ENCODE data around the gene NR4A2.
A peak's percentile ranks its signal among the peaks of the same experiment; 100 is the strongest.
"Not testable (repeated sequence)": the region's sequence is repeated elsewhere in the genome, so short reads cannot be mapped to it uniquely, and the experiment has no call there.

The NR4A2 gene

DNA sequence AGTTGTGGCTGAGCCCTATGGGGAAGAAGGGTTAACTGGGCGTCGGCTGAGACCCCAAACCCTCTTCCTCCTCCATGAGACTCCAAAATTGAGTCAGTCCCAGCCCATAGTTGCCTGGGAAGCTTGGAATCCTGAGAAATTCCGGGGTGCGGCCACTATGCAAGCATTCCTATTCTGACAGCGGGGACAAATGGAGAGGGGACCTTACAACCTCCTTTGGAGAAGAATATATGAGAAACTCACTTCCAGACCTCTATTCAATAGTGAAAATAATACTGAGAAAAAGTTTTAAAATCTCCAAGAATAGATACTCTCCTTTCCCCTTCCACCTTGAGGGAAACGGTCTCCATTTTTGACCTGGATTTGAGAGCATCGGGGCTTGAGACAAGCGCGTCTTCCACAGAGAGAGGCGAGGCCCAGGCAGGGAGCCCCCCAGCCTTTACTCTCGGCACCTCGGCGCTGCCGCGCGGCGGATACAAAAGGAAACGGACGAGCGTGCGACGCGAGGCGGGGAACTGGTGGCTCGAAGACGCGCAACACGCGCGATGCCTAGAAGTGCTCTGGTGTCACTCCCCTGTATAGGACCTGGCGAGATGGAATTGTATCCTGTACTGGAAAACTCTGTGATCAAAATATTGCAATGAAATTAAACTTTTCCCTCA lies 11.1 kb downstream of the NR4A2 start:
- peak; percentile 45 for DNase-seq (ENCODE audit: low read depth, low spot score)

DNA sequence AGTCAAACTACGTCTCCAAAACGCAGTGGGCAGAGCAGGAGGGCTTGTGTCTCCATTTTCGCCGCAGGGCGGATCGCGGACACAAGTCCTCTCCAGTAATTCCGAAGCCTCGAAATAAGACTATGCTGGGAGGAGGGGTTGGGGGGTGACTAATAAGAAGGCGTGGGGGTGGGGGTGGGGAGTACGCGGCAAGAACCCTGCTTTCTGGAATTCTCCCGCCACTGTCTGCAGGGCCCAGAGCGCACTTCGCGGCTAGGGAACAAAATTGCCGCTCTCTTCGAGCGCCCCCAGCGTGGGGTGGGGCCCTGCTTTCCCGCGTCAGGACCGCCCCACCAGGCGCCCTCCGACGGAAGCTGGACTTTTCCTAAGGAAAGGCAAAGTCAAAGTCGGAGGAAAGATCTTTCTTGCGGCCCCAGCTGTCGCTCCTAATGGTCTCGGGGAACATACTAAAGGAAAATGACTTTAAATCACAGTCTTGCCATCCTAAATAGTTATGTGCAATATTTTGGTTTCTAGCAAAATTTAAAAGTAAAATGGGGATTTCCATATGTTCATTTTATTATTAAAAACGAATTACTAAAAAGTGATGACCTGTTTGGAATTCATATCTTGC lies 11.9 kb downstream of the NR4A2 start:
- peak; percentile 47 for DNase-seq (ENCODE audit: low read depth, low spot score)

DNA sequence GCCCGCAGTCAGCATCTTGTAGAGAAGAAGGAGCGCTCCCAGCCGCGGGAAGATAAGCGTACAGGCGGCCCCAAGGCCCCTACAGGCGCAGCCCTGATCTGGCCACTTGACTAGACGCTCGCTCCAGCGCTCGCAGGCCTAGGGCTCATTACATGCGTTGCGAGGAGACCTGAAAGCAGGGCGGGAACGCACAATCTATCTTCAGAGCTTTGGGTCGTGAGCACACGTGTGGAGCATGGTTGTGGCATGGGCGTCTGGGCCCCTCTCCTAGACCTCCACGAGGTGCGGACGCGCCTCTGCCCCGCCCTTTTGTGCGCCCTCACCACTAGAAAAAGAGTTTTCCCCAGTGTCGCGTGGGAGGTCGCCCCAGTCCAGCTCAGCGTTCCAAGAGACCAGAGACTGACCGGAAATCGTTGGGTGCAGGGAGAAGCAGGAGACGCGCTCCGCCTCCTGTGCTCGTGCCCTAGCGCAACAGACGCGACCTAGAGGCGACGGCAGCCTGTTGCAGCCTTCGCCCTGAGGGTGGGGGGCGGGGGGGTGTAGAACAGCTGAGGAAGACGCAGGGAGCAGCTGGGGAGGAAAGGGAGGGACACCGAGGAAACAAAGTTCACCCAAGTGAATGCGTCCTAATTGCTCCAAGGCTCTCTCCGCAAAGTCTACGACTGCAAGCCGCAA lies 12.6 kb downstream of the NR4A2 start:
- no peak for DNase-seq (ENCODE audit: low read depth, low spot score)

DNA sequence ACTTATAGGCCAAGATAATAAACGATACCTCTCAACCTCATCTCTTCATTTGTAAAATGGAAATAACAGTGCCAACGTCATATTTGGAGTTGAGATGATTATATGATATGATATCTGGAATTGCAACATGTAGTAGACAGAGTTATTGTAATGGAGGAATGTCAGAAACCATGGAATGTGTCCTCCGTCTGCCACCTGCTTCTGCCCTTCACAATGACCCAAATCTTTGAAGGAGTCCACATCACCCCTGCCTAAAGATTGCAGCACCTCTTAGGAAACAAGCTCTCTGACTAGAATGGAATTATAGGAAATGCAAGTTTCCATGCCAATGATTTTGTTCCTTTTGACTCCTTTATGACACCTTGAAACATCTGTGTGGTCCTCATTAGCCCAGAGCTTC lies 14.9 kb downstream of the NR4A2 start:
- no peak for DNase-seq (ENCODE audit: low read depth, low spot score)

DNA sequence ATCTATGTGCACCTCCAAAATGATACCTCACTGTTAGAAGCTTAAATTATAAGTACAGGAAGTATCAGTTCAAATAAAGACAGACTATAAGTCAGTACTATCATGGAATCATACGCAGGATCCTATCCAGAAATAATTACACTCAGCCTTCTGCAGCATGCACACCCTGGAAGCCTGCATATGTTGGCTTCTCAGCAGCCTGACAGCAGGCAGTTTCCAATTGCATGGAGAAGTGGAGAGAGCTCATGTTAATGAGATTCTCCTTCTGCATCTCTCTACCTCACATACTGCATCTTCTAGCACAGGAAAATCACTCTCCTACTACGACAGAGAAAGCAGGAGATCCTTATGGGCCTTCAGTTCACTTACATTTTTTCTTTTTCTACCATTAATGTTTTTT lies 20.5 kb downstream of the NR4A2 start:
- DNase-seq (ENCODE audit: low read depth, low spot score), result no peak

DNA sequence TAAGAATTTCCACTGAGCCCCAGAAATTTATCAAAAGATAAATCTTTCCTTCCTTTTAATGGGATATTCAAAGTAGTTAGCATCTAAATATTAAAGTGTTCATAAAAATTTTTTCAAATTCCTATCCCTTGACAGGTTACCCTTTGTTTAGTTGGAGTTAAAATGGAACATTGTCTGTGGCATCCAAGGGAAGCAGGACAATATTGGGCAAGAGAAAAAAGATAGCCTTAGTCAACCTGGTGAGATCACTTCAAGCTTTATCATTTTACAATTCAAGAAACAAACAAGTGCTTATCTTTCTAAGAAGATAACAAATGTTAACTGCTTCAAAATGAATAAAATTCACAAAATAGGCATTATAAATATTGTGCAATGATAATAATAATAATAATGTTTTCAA lies 21.7 kb downstream of the NR4A2 start:
- DNase-seq (ENCODE audit: low read depth, low spot score), result no peak

DNA sequence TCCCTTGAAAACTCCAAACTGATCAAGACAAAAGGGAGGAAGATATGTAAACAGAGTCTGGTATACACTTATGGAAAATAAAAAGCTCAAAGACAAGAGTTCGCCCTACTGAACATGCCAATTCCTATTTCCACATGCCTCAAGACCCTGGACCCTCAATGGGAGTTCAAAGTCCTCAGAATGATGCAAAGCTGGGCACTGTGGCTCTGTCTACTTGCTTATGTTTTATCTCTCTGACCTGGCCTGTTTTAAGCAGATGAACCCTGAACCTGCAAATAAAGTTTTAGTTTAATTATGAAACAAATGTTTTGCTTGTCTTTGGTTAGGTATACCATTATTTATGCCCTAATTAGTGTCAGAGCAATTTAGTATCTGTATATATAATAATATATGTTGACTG lies 22.6 kb downstream of the NR4A2 start:
- DNase-seq (ENCODE audit: low read depth, low spot score), result no peak

DNA sequence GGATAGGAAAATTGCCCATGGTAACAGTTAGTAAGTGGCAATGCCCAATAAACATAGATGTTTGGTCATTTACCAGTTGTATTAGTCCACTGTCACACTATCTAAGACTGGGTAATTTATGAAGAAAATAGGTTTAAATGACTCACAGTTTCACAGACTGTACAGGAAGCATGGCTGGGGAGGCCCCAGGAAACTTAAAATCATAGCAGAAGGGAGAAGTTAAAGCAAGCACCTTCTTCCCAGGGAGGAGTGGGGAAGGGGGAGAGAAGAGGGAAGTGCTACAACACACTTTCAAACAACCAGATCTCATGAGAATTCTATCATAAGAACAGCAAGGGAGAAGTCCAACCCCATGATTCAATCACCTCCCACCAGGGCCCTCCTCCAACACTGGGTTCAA lies 23.4 kb downstream of the NR4A2 start:
- DNase-seq (ENCODE audit: low read depth, low spot score), result no peak

DNA sequence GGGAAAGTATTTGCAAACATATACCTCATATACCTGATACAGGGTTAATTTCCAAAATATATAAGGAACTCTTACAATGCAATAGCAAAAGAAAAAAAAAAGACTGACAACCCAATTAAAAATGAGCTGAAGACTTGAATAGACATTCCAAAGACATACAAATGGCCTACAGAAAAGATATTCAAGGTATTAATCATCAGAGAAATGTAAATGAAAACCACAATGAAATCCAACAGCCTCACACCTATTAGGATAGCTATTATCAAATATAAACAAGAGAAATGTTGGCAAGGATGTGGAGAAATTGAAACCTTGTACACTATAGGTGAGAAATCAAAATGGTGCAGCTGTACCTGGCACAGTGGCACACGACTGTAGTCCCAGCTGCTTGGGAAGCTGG lies 25.7 kb downstream of the NR4A2 start:
- DNase-seq (ENCODE audit: low read depth, low spot score), result no peak

DNA sequence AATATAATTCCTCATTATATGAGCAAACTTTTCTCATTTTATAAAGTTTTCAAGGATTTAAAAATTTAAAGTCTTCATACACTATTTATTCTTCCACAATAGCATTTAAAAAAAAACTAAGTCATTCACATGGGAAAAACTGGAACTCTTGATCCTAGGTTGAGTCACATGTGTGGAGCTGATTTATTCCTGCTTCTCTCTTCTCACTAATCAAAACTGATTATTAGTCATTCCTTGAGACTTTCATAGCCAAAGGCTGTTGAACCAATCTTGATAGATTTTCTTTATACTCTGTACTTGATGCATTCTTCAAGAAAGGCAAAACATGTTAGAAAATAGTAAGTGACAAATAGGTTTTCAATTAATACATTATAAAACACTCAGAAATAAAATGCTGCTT lies 27.4 kb downstream of the NR4A2 start:
- DNase-seq (ENCODE audit: low read depth, low spot score), result no peak

DNA sequence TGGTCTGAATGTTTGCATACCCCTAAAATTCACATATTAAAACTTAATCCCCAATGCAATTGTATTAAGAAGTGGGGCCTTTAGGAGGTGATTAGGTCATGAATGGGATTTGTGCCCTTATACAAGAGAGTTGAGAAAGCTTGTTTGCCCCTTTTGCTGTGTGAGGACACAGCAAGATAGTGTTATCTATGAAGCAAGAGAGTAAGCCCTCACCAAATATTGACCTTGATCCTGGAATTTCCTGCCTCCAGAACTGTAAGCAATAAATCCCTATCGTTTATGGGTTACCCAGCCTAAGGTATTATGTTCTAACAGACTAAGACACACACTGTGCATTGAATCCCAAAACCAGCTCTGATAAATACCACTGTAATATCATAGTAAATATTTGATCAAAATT lies 32.2 kb downstream of the NR4A2 start:
- DNase-seq (ENCODE audit: low read depth, low spot score), result no peak

DNA sequence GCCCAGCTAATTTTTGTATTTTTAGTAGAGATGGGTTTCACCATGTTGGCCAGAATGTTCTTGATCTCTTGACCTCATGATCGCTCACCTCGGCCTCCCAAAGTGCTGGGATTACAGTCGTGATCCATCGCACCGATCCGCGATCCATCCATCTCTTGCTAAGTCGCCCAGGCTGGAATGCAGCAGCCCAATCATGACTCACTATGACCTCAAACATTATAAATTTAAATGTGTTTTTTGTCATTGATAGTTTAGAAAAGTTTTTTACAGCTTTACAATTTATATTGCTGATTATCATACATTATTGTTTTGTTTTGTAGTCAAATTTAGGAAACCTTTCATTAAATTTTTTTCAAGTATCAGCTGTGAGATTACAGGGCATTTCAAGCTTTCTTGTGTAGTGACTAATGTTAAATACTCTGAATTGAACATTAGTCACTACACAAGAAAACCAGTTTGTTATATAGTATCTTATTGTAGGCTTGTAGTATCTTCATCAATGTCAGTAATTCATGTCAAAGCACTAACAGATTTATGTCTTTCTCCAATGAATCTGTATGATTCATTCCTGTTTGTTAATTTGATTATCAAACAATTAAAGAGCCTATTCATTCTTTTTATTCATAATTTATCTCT lies 37.5 kb downstream of the NR4A2 start:
- DNase-seq (ENCODE audit: low read depth, low spot score), result peak; percentile 33

DNA sequence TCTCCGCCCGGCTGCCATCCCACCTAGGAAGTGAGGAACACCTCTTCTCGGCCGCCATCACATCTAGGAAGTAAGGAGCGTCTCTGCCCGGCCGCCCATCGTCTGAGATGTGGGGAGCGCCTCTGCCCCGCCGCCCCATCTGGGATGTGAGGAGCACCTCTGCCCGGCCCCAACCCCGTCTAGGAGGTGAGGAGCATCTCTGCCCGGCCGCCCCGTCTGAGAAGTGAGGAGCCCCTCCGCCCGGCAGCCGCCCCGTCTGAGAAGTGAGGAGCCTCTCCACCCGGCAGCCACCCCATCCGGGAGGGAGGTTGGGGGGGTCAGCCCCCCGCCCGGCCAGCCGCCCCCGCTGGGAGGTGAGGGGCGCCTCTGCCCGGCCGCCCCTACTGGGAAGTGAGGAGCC lies 39.1 kb downstream of the NR4A2 start:
- DNase-seq (ENCODE audit: low read depth, low spot score), result not testable (repeated sequence)

DNA sequence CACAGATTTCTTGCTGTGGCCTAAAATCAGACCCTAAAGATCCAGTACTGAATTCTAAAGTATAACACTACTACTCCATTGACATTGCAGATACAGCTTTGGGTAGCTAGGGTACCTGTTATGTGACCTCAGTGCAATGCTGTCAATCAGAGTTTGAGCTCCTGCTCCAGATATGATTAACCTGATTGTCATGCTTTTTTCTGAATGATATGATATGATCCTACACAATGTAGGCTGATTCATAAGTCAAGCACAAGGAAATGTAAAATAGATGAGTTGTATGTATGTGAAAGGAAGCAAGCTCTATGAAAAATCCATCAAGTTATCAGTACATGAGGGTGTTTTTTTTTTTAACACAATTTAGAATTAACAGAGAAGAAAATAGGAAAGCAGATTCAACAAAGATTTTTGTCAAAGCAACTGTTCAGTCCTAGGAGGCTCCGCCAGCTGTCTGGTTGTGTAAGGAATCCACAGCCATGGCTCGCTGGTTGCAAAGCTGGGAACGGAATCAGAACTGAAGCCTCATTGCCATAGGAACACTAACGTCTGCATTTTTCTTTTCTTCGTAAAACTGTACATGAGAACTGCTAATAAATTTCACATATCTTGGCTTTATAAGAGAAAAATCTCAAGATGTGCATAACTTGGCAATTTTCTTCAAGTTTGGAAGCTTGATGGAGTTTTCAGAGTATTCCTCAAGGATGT lies 52.9 kb downstream of the NR4A2 start:
- DNase-seq (ENCODE audit: low read depth, low spot score), result no peak
